Panc1 (cell line): Measurements from ENCODE around the gene NTM.

Experiments used
- POLR2AphosphoS5 ChIP-seq: IDR thresholded peaks from 2 replicates; pipeline ENCODE4 v1.6.1; 2012; ENCODE audit warnings: mild to moderate bottlenecking, low read depth, low read length, moderate library complexity
- SIN3A ChIP-seq: IDR thresholded peaks from 2 replicates; pipeline ENCODE4 v1.6.1; 2012; ENCODE audit warnings: low read depth, mild to moderate bottlenecking, low read length, moderate library complexity, borderline replicate concordance; ENCODE audit not compliant: insufficient read depth
- TCF7L2 ChIP-seq: IDR thresholded peaks from 2 replicates; pipeline ENCODE4 v1.6.1; 2011; ENCODE audit warnings: mild to moderate bottlenecking, low read depth, low read length, inconsistent platforms
- TF ChIP-seq, protein P1 (sequence below): fragments of 450-650 bp; IDR thresholded peaks from 2 replicates; pipeline ENCODE4 v1.5.1; 2017; ENCODE audit warnings: mild to moderate bottlenecking
- TF ChIP-seq, protein P2 (sequence below), 2 experiments: IDR thresholded peaks; 2 replicates each; pipeline ENCODE4 v1.6.1; 2011 to 2012; ENCODE audit warnings: low read depth in 2 of 2, control low read depth in 1 of 2, low read length in 1 of 2, mild to moderate bottlenecking in 1 of 2, moderate library complexity in 1 of 2; ENCODE audit not compliant: insufficient read depth in 1 of 2

DNA sequence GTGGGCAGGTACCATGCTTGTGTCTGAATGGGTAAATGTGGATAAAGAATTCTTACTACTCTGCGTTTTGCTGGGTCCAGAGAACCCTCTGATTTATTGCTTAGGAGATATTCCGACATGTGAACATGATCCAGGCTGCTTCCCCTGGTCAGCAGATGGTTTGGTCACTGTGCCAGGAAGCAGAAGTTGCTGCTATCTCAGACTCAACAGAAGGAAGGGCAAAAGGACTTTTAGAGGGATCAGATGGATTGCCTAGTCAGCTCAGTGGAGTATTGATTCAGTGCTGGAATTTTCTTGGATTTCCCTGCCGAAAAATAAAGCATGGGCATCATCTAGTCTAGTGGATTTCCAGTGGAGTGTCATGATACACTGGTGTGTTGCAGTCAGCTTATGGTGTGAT lies 440.1 kb downstream of the NTM start:
- TF ChIP-seq, protein P1, sequence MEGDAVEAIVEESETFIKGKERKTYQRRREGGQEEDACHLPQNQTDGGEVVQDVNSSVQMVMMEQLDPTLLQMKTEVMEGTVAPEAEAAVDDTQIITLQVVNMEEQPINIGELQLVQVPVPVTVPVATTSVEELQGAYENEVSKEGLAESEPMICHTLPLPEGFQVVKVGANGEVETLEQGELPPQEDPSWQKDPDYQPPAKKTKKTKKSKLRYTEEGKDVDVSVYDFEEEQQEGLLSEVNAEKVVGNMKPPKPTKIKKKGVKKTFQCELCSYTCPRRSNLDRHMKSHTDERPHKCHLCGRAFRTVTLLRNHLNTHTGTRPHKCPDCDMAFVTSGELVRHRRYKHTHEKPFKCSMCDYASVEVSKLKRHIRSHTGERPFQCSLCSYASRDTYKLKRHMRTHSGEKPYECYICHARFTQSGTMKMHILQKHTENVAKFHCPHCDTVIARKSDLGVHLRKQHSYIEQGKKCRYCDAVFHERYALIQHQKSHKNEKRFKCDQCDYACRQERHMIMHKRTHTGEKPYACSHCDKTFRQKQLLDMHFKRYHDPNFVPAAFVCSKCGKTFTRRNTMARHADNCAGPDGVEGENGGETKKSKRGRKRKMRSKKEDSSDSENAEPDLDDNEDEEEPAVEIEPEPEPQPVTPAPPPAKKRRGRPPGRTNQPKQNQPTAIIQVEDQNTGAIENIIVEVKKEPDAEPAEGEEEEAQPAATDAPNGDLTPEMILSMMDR, result no peak
- TF ChIP-seq SIN3A (no peak), POLR2AphosphoS5 (no peak), TCF7L2 (no peak)
- TF ChIP-seq, protein P2, sequence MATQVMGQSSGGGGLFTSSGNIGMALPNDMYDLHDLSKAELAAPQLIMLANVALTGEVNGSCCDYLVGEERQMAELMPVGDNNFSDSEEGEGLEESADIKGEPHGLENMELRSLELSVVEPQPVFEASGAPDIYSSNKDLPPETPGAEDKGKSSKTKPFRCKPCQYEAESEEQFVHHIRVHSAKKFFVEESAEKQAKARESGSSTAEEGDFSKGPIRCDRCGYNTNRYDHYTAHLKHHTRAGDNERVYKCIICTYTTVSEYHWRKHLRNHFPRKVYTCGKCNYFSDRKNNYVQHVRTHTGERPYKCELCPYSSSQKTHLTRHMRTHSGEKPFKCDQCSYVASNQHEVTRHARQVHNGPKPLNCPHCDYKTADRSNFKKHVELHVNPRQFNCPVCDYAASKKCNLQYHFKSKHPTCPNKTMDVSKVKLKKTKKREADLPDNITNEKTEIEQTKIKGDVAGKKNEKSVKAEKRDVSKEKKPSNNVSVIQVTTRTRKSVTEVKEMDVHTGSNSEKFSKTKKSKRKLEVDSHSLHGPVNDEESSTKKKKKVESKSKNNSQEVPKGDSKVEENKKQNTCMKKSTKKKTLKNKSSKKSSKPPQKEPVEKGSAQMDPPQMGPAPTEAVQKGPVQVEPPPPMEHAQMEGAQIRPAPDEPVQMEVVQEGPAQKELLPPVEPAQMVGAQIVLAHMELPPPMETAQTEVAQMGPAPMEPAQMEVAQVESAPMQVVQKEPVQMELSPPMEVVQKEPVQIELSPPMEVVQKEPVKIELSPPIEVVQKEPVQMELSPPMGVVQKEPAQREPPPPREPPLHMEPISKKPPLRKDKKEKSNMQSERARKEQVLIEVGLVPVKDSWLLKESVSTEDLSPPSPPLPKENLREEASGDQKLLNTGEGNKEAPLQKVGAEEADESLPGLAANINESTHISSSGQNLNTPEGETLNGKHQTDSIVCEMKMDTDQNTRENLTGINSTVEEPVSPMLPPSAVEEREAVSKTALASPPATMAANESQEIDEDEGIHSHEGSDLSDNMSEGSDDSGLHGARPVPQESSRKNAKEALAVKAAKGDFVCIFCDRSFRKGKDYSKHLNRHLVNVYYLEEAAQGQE (IDR thresholded peaks at IDR 0.05; ENCODE audit: insufficient read depth in 1 of 2, low read depth in 2 of 2, low read length in 1 of 2), result no peak
